Esophagus squamous epithelium (tissue), 4 donors: ENCODE results near the gene TRPM1.

Source experiments
- POLR2A ChIP-seq, 4 donors: fragments of 450-650 bp; IDR thresholded peaks; one replicate each; pipeline ENCODE4 v1.6.1; 2017; ENCODE audit warnings: antibody characterized with exemption in 4 of 4, mild to moderate bottlenecking in 4 of 4, moderate library complexity in 3 of 4
- TF ChIP-seq, protein P1 (sequence below), 6 experiments: fragments of 450-650 bp in 4 of 6; fragments of 200-600 bp in 2 of 6; sonication (generic) in 2 of 6; IDR thresholded peaks; one replicate each; pipeline ENCODE4 v1.5.1; 2016 to 2019; ENCODE audit warnings: antibody characterized with exemption in 6 of 6, mild to moderate bottlenecking in 4 of 6, moderate library complexity in 4 of 6

DNA sequence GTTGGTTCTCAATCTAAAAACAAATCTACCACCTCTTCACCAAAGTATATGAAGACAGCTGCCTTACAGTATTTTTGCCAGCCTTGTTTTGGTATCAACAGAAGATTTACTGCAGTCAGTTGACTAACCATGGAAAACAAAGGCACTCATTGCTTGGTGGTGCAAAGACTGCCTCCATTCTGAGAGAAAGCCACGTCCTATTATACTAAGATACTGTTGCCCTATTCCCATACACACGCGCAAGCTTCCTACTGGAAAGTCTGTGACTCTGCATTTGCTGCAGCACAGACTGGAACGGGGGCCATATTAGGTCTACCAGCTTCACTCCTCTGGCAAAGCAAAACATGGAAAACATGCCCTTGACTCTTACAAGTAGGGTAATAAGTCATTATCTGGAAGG lies 128.1 kb downstream of the TRPM1 start:
- TF ChIP-seq, protein P1, sequence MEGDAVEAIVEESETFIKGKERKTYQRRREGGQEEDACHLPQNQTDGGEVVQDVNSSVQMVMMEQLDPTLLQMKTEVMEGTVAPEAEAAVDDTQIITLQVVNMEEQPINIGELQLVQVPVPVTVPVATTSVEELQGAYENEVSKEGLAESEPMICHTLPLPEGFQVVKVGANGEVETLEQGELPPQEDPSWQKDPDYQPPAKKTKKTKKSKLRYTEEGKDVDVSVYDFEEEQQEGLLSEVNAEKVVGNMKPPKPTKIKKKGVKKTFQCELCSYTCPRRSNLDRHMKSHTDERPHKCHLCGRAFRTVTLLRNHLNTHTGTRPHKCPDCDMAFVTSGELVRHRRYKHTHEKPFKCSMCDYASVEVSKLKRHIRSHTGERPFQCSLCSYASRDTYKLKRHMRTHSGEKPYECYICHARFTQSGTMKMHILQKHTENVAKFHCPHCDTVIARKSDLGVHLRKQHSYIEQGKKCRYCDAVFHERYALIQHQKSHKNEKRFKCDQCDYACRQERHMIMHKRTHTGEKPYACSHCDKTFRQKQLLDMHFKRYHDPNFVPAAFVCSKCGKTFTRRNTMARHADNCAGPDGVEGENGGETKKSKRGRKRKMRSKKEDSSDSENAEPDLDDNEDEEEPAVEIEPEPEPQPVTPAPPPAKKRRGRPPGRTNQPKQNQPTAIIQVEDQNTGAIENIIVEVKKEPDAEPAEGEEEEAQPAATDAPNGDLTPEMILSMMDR (IDR thresholded peaks at IDR 0.05): no peak
- no peak for TF ChIP-seq POLR2A (IDR thresholded peaks at IDR 0.05)
